Measurements from ENCODE around the gene APEH. TPM values are rescaled to one million over a fixed set of nuclear protein-coding genes. Genes with fewer than 3 reads are reported as not detected.

APEH gene
- total RNA-seq, 1 donor from 2014 or later = 163 TPM

- no peak for TF ChIP-seq CTCF (IDR thresholded peaks at IDR 0.05; ENCODE audit: insufficient read depth, low read length, severe bottlenecking)
Observed at GRCh38 chr3:49665822-49666519, 8.2 kb upstream of the APEH start.

GRCh38 chr3:49666592-49666991 lies 7.6 kb upstream of the APEH start:
- H3K27me3 ChIP-seq (ENCODE audit: control insufficient read depth, insufficient read depth, low read length) = no peaks in the 10 kb centered on the region
- no peaks in the 10 kb centered on the region for H3K36me3 ChIP-seq (ENCODE audit: control insufficient read depth, insufficient read depth, low read length)
- no peak for DNase-seq (ENCODE audit: low read depth)
- TF ChIP-seq CTCF (IDR thresholded peaks at IDR 0.05; ENCODE audit: insufficient read depth, low read length, severe bottlenecking) = no peak
- H3K4me3 ChIP-seq (ENCODE audit: low read depth, low read length) = no peak overlapping the region
- no peak for FAIRE-seq

More at GRCh38 chr3:49665822-49666519, 8.2 kb upstream of the APEH start:
- DNase-seq (ENCODE audit: low read depth) (no peak), FAIRE-seq (no peak)
- no peaks in the 10 kb centered on the region for H3K36me3 ChIP-seq (ENCODE audit: control insufficient read depth, insufficient read depth, low read length)
- H3K4me3 ChIP-seq (ENCODE audit: low read depth, low read length) = no peak overlapping the region
- no peaks in the 10 kb centered on the region for H3K27me3 ChIP-seq (ENCODE audit: control insufficient read depth, insufficient read depth, low read length)

DNA sequence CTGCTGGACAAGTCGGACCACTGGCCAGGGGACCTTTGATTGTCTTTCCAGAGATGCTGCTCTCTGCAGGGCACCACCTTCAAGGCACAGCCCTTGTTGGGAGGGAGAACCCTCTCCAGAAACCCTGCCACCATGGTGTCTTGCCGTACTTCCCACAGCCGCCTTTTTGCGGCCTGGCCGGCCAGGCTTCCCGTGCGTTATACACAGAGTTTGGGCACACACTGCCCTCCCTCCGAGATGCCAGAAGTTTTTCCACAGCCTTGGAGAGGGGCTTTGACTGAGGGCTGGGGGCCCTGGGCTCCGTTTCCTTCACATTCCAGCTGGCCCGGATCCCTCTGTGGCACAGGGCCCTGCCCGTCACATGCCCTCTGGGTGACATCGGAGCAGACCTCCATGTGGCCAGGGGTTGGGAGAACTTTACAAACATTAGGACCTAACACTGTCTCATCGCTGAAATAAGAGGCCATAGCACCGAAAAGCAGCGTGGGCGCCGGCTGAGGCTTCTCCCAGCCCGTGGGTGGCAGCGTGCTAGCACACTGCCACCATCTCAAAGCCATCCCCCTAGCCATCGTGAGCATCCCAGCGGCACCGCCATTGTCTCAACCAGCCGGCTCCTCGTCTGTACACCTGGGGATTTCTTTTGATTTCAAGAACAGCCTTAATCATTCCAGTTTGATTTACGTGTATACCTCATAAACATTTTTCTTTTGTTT lies 6.3 kb upstream of the APEH start:
- FAIRE-seq (no peak), DNase-seq (ENCODE audit: low read depth) (no peak)
- Histone ChIP-seq H3K4me3 (ENCODE audit: low read depth, low read length) (no peak overlapping the region), H3K36me3 (ENCODE audit: control insufficient read depth, insufficient read depth, low read length) (no peaks in the 10 kb centered on the region), H3K27me3 (ENCODE audit: control insufficient read depth, insufficient read depth, low read length) (no peaks in the 10 kb centered on the region)
- no peak for TF ChIP-seq CTCF (IDR thresholded peaks at IDR 0.05; ENCODE audit: insufficient read depth, low read length, severe bottlenecking)

- DNase-seq (ENCODE audit: low read depth) (no peak), FAIRE-seq (no peak)
- Histone ChIP-seq H3K4me3 (ENCODE audit: low read depth, low read length) (no peak overlapping the region), H3K36me3 (ENCODE audit: control insufficient read depth, insufficient read depth, low read length) (no peaks in the 10 kb centered on the region), H3K27me3 (ENCODE audit: control insufficient read depth, insufficient read depth, low read length) (no peaks in the 10 kb centered on the region)
- TF ChIP-seq CTCF (IDR thresholded peaks at IDR 0.05; ENCODE audit: insufficient read depth, low read length, severe bottlenecking) = no peak
Observed at GRCh38 chr3:49668414-49668797, 5.7 kb upstream of the APEH start.

GRCh38 chr3:49668861-49669260 lies 5.3 kb upstream of the APEH start:
- no peak for TF ChIP-seq CTCF (IDR thresholded peaks at IDR 0.05; ENCODE audit: insufficient read depth, low read length, severe bottlenecking)
- FAIRE-seq (no peak), DNase-seq (ENCODE audit: low read depth) (peak; percentile 45)
- Histone ChIP-seq H3K27me3 (ENCODE audit: control insufficient read depth, insufficient read depth, low read length) (no peaks in the 10 kb centered on the region), H3K36me3 (ENCODE audit: control insufficient read depth, insufficient read depth, low read length) (no peaks in the 10 kb centered on the region), H3K4me3 (ENCODE audit: low read depth, low read length) (no peak overlapping the region)

Data from bronchial epithelial cell (primary cell).